ENCODE data around the gene GRIK4. TPM values are rescaled to one million over a fixed set of nuclear protein-coding genes. Genes with fewer than 3 reads are reported as not detected.

Gene GRIK4
- total RNA-seq, 2 donors from 2014 or later = 0.05 to 1.7 TPM

GRCh38 chr11:120775986-120776951 lies 264.7 kb downstream of the GRIK4 start:
- Histone ChIP-seq H3K4me3 (no peak overlapping the region), H3K27me3 (replicated peaks; ENCODE audit: insufficient read depth) (no peaks in the 10 kb centered on the region), H3K36me3 (no peaks in the 10 kb centered on the region), H3K9me3 (no peaks in the 10 kb centered on the region), H3K27ac (no peak overlapping the region), H3K4me1 (replicated peaks) (no peaks in the 10 kb centered on the region)
- 55% methylated on average over 17 of the region's 17 CpGs for WGBS
- no peak for DNase-seq (ENCODE audit: low spot score)
- intact Hi-C loops (cut with DNase I) = no loop called here
- TF ChIP-seq POLR2A (IDR thresholded peaks at IDR 0.05) (no peak), POLR2AphosphoS5 (IDR thresholded peaks at IDR 0.05) (no peak)
- TF ChIP-seq, protein P1, sequence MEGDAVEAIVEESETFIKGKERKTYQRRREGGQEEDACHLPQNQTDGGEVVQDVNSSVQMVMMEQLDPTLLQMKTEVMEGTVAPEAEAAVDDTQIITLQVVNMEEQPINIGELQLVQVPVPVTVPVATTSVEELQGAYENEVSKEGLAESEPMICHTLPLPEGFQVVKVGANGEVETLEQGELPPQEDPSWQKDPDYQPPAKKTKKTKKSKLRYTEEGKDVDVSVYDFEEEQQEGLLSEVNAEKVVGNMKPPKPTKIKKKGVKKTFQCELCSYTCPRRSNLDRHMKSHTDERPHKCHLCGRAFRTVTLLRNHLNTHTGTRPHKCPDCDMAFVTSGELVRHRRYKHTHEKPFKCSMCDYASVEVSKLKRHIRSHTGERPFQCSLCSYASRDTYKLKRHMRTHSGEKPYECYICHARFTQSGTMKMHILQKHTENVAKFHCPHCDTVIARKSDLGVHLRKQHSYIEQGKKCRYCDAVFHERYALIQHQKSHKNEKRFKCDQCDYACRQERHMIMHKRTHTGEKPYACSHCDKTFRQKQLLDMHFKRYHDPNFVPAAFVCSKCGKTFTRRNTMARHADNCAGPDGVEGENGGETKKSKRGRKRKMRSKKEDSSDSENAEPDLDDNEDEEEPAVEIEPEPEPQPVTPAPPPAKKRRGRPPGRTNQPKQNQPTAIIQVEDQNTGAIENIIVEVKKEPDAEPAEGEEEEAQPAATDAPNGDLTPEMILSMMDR (IDR thresholded peaks at IDR 0.05) = no peak

- intact Hi-C loops (cut with DNase I) = no loop called here
- WGBS = 85% methylated on average over 10 of the region's 10 CpGs
These were observed 267.3 kb downstream of the GRIK4 start for GRCh38 chr11:120778685-120779490.

GRCh38 chr11:120780239-120780638 lies 268.7 kb downstream of the GRIK4 start:
- no peak for DNase-seq (ENCODE audit: low spot score)
- Histone ChIP-seq H3K27ac (no peak overlapping the region), H3K27me3 (replicated peaks; ENCODE audit: insufficient read depth) (no peaks in the 10 kb centered on the region), H3K9me3 (no peaks in the 10 kb centered on the region), H3K36me3 (no peaks in the 10 kb centered on the region), H3K4me1 (replicated peaks) (no peaks in the 10 kb centered on the region), H3K4me3 (no peak overlapping the region)
- WGBS = 94% methylated on average over 2 of the region's 2 CpGs
- intact Hi-C loops (cut with DNase I) = no loop called here
- TF ChIP-seq POLR2AphosphoS5 (IDR thresholded peaks at IDR 0.05) = no peak
- no peak for TF ChIP-seq POLR2A (IDR thresholded peaks at IDR 0.05)
- TF ChIP-seq, protein P1 (IDR thresholded peaks at IDR 0.05) = no peak

More at GRCh38 chr11:120778685-120779490, 267.3 kb downstream of the GRIK4 start:
- no peak for DNase-seq (ENCODE audit: low spot score)
- H3K27ac ChIP-seq = no peak overlapping the region
- no peak overlapping the region for H3K4me3 ChIP-seq
- TF ChIP-seq, protein P1 (IDR thresholded peaks at IDR 0.05) = no peak
- TF ChIP-seq POLR2AphosphoS5 (IDR thresholded peaks at IDR 0.05) (no peak), POLR2A (IDR thresholded peaks at IDR 0.05) (no peak)
- no peaks in the 10 kb centered on the region for H3K4me1 ChIP-seq (replicated peaks)
- H3K27me3 ChIP-seq (replicated peaks; ENCODE audit: insufficient read depth) = no peaks in the 10 kb centered on the region
- no peaks in the 10 kb centered on the region for H3K36me3 ChIP-seq
- H3K9me3 ChIP-seq = no peaks in the 10 kb centered on the region

DNA sequence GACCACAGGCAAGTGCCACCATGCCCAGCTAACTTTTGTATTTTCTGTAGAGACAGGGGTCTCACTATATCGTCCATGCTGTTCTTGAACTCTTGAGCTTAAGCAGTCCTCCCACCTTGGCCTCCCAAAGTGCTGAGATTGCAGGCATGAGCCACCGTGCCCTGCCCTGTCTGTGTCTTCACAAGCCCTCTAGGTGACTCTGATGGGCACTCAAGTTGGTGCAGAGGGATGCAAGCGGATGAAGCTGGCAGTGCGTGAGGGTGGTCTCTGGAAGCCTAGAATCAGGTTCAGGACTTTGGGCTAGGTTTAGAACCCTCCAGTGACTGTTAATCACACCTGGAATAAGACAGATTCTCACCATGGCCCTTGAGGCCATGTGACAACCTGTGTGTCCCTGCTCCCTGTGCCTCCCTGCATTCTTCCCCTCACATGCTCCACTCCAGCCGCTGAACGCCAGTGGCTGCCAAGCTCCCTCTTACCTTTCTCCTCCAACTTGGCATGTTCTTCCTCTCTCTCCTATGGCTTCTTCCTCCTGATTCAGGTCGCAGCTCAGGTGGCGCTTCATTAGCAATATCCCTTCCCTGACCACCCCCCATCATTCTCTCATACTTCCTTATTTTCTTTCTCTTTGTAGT lies 270.1 kb downstream of the GRIK4 start:
- intact Hi-C loops (cut with DNase I) = no loop called here
- Histone ChIP-seq H3K27me3 (replicated peaks; ENCODE audit: insufficient read depth) (no peaks in the 10 kb centered on the region), H3K9me3 (no peaks in the 10 kb centered on the region), H3K4me1 (replicated peaks) (no peaks in the 10 kb centered on the region), H3K27ac (no peak overlapping the region), H3K36me3 (no peaks in the 10 kb centered on the region), H3K4me3 (no peak overlapping the region)
- TF ChIP-seq POLR2AphosphoS5 (IDR thresholded peaks at IDR 0.05) (no peak), POLR2A (IDR thresholded peaks at IDR 0.05) (no peak)
- TF ChIP-seq, protein P1 (IDR thresholded peaks at IDR 0.05) = no peak
- 85% methylated on average over 8 of the region's 8 CpGs for WGBS
- DNase-seq (ENCODE audit: low spot score) = no peak
